Neural cell (in vitro differentiated cells): ENCODE data around the gene ZNF474.

Experiments used
- CTCF ChIP-seq: fragments of 450-650 bp; IDR thresholded peaks from 2 replicates; pipeline ENCODE4 v1.5.1; 2014; ENCODE audit warnings: antibody characterized with exemption, mild to moderate bottlenecking, moderate library complexity; ENCODE audit not compliant: poor library complexity, severe bottlenecking
- EZH2 ChIP-seq: fragments of 200-600, 300-800 bp; shearing (Covaris generic), sonication (generic); IDR thresholded peaks from 2 replicates; pipeline ENCODE4 v1.6.1; 2014; ENCODE audit warnings: antibody characterized with exemption, low read length, borderline replicate concordance, mild to moderate bottlenecking; ENCODE audit not compliant: insufficient read depth, poor library complexity, severe bottlenecking
- RAD21 ChIP-seq: fragments of 450-650 bp; conservative IDR thresholded peaks from 2 replicates; pipeline ENCODE4 v1.6.1; 2014; ENCODE audit warnings: antibody characterized with exemption, mild to moderate bottlenecking, moderate library complexity
- SMC3 ChIP-seq: fragments of 450-650 bp; conservative IDR thresholded peaks from 2 replicates; pipeline ENCODE4 v1.6.1; 2014; ENCODE audit warnings: antibody characterized with exemption, mild to moderate bottlenecking, moderate library complexity; ENCODE audit not compliant: poor library complexity
- TAF1 ChIP-seq: IDR thresholded peaks from 2 replicates; pipeline ENCODE4 v1.6.1; 2012; ENCODE audit warnings: low read depth

- TF ChIP-seq SMC3 (no peak), TAF1 (no peak), CTCF (no peak), EZH2 (no peak), RAD21 (no peak)
Measured at GRCh38 chr5:122110987-122111386, 18.4 kb upstream of the ZNF474 start.
